ENCODE results near the gene BICC1.

DNA sequence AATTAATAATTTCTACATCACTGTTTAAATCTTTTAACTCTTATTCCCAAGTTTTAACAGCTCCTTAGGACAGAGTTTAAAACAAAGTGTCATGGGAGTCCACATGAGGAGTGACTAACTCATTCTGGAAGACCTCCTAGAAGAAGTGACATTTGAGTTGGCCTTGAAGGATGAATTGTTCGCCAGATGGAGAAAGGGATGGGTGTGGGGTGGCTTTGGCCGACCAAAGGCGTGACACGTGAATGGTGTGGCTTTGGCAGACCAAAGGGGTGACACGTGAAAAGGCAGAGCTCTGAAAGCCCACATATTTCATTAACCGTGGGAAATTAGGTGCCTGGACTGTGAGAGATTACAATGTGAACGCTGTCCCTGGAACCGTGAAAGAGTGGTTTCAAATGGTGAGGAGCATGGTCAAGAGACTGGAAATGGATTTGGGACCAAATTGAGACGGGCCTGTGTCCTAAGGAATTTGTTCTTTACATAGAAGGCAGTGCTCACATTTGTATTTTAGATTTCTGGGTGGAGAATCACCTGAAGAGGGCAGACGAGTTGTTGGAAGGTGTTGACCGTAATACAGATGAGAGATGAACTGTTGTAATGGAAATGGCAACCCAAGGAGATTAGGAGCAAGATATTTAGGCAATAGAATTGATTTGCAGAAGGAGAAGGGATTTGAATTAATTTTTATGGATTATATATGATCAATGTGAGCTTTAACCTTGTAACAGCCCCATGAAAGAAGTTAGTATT, 228.1 kb downstream of the BICC1 start:
- TF ChIP-seq GATA2 (IDR thresholded peaks at IDR 0.05; ENCODE audit: low read depth, low read length) (no peak), GATA3 (IDR thresholded peaks at IDR 0.05; ENCODE audit: low read depth, low read length) (no peak)
